SK-MEL-5 (cell line): ENCODE measurements around the gene EYS. TPM values are rescaled to one million over a fixed set of nuclear protein-coding genes. Genes with fewer than 3 reads are reported as not detected.
A peak's percentile ranks its signal among the peaks of the same experiment; 100 is the strongest.
"Not testable (repeated sequence)": the region's sequence is repeated elsewhere in the genome, so short reads cannot be mapped to it uniquely, and the experiment has no call there.

Source experiments
- DNase-seq: peaks from one replicate; pipeline ENCODE4 v3.0.0-alpha.2; 2016; ENCODE audit warnings: low read depth, low spot score
- in situ Hi-C: cut with HindIII; loops from 2 replicates; pipeline ENCODE4 v1.10.0; 2016; ENCODE audit warnings: low sequenced_read_pairs, high pct_unique_total_duplicates, low pct_unique_long_range_greater_than_20kb
- total RNA-seq: library from RNA; depleted of rRNA; stranded (reverse); fragments of >200 nt; shearing (Covaris generic); gene quantifications from 2 replicates; pipeline ENCODE4 v1.2.3, GENCODE V29; 2014

Gene EYS
- total RNA-seq, 1 experiment from 2014 or later = 0.03 TPM

DNA sequence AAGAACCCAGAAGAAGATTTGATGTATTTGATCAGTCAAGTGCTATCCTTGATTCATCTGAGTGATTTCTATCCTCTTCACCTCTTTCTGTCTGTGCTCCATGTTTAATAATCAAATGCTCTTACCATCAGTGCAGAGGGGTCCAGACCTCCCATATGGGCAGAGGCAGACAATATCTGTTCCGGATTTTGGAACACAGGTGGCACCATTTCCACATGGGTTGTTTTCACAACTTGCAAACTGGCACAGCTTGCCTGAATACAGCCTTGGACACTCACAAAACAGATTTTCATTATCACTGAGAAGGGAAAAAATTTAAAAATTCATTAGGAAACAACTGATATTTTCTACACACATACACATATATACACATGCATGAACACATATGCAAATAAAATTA, 1843.0 kb downstream of the EYS start:
- no peak for DNase-seq
- in situ Hi-C loops = no loop called here

- peak; percentile 5 for DNase-seq
- in situ Hi-C loops = no loop called here
These were observed 1844.4 kb downstream of the EYS start for GRCh38 chr6:63862486-63863198.

GRCh38 chr6:63859528-63859927, 1847.5 kb downstream of the EYS start:
- no peak for DNase-seq
- in situ Hi-C loops = no loop called here

GRCh38 chr6:63858691-63859090, 1848.3 kb downstream of the EYS start:
- in situ Hi-C loops = no loop called here
- no peak for DNase-seq

DNA sequence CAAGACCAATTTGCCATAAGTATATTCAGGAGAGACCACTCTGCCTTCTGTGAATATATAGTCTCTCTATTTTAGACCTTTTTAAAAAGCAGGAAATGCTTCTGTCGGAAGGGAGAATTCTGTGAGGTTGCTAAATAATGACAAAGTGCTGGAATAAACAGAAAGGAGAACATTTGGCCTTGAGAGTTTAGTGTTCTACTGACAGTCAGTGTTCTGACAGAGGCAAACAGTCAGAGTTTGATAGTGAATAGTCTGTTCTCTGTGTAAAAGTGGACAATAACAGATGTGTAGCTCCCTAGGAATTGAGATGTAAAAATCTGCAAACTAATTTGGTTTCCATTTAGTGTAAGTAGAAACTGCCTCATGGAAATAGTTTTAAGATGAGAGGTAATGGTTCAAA, 1850.8 kb downstream of the EYS start:
- in situ Hi-C loops = no loop called here
- no peak for DNase-seq

- in situ Hi-C loops = no loop called here
- no peak for DNase-seq
These were observed 1862.7 kb downstream of the EYS start for GRCh38 chr6:63844287-63844686.

- DNase-seq = peak; percentile 50
- in situ Hi-C loops = no loop called here
These were observed 1867.5 kb downstream of the EYS start for GRCh38 chr6:63839485-63839884.

- DNase-seq, in situ Hi-C loops: not testable (repeated sequence)
These were observed 1878.3 kb downstream of the EYS start for GRCh38 chr6:63828678-63829077.

- no peak for DNase-seq
- in situ Hi-C loops = no loop called here
These were observed 1882.3 kb downstream of the EYS start for GRCh38 chr6:63824722-63825121.

- in situ Hi-C loops = no loop called here
- no peak for DNase-seq
These were observed 1885.6 kb downstream of the EYS start for GRCh38 chr6:63821442-63821841.

GRCh38 chr6:63819831-63820230, 1887.2 kb downstream of the EYS start:
- in situ Hi-C loops = no loop called here
- no peak for DNase-seq

GRCh38 chr6:63817492-63818050, 1889.5 kb downstream of the EYS start:
- in situ Hi-C loops = no loop called here

GRCh38 chr6:63816982-63817436, 1890.0 kb downstream of the EYS start:
- peak; percentile 58 for DNase-seq
- in situ Hi-C loops = no loop called here

More at GRCh38 chr6:63817492-63818050, 1889.5 kb downstream of the EYS start:
- DNase-seq = no peak

DNA sequence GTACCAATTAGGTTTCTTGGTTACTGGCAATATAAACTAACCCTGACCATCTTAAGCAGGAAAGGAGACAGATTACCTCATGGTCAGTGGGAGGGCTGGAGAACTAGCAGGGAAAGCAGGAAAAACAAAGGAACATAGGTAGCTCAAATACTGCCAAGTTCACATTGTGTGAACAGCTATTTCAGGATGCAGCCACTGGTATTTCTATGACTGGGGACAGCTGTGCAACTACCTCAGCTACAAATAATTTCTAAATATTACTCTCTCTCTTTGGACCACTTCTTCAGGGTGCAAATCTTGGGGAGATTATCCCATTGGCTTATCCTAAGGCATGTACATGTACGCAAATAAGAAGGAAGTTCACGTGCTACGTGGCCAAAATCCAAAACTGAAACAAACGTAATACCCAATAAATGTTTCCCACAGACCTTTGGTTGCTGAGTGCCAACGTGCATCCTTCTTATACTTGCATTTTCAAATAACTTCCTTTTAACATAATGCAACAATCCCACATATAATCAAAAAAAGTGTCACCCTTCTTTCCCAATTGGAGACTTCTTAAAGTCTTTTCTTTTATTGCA, 1890.5 kb downstream of the EYS start:
- DNase-seq = no peak
- in situ Hi-C loops = no loop called here

DNA sequence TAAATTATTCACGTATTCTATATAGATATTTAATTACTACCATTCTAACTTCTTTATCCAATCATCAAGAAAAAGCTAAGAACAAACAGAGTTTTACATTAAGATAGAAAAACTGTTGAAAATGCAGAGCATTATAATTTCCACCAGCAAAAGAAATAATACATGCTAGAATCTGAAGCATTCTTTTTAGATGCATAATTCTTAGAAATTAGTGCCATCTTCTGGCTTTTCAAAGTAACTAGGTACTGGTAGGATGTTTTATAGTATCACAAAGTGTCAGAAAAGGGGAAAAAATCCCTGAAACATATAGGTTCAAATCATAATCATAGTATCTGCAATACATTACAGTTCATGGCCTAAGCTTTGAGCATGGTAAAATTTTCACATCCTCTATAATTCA, 1892.6 kb downstream of the EYS start:
- no peak for DNase-seq
- in situ Hi-C loops = no loop called here

GRCh38 chr6:63813566-63814120, 1893.4 kb downstream of the EYS start:
- DNase-seq = peak; percentile 19
- in situ Hi-C loops = no loop called here

GRCh38 chr6:63808576-63808975, 1898.5 kb downstream of the EYS start:
- no peak for DNase-seq
- in situ Hi-C loops = no loop called here

DNA sequence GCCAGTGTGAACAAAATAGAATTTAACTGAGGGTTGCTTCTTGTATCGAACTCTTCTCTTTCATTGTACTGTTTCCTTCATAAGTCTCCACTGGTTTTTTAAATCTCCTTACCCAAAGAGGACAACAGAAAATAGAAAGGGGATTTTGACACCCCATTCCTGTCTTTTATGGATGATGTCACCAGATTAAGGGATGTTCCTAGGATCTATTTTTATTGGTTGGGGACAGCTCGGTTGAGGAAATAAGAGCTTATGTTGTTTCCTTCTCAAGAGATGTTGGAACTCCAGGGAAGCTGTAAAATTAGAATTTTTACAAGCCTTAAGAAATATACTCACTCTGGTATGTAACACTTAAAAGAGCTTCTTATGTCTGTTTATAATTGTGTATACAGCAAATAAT, 1900.0 kb downstream of the EYS start:
- in situ Hi-C loops = no loop called here
- no peak for DNase-seq

- no peak for DNase-seq
- in situ Hi-C loops = no loop called here
These were observed 1900.5 kb downstream of the EYS start for GRCh38 chr6:63806573-63806913.
